HG03108 (cell line): ENCODE measurements around the gene HPGD.

Experiments
- ATAC-seq: cut with Tn5 transposase; IDR thresholded peaks from one replicate; pipeline ENCODE4 v1.9.1; 2021; ENCODE audit warnings: moderate library complexity; ENCODE audit not compliant: unreplicated experiment

Gene HPGD

DNA sequence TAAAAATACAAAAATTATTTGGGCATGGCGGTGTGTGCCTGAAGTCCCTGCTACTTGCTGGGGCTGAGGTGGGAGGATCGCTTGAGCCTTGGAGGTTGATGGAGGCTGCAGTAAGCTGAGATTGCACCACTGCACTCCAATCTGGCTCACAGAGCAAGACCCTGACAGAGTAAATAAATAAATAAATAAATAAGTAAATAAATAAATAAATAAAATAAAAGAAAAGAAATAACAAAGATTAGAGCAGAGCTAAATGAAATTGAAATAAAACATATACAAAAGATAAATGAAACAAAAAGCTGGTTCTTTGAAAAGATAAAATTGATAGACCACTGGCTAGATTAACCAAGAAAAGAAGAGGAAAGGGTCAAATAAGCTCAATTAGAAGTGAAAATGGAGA is 43.1 kb downstream of the HPGD start:
- no peak for ATAC-seq

- ATAC-seq: no peak
Measured at GRCh38 chr4:174475528-174475927, 46.8 kb downstream of the HPGD start.

- no peak for ATAC-seq
Measured at GRCh38 chr4:174474457-174475075, 47.7 kb downstream of the HPGD start.

GRCh38 chr4:174467107-174467506 is 55.2 kb downstream of the HPGD start:
- ATAC-seq: no peak

DNA sequence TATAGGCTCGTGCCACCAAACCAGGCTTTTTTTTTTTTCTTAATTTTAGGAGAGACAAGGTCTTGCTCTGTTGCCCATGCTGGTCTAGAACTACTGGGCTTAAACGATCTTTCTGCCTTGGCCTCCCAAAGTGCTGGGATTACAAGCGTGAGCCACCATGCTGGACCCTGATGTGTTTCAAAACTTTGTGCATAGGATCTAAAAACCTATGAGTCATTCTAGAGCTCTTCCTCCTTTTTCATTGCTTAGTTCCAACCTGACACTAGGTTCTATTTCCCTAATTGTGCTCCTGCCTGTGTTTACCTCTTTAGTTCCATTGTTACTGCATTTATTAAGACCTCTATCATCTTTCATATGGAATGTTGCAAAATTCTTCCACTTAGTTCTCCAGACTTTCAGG is 57.3 kb downstream of the HPGD start:
- ATAC-seq: no peak

GRCh38 chr4:174461466-174462106 is 60.7 kb downstream of the HPGD start:
- no peak for ATAC-seq

DNA sequence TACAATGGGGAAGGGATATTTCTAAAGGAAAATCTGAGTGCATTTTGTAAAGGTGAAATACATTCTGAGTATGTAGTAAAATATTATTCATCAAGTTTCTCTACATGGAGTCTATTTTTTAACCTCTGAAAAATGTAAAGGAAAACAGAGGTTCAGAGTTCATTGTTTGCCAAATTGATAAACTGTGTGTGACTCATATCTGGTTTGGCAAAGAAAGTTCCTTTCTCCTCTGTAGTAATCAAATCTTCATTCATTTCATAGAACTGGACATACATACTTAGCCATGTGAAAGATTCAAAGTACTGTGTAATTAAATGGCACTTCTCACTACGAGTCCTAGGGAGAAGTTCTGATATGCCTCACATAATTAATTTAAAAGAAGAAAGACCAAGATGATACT is 61.6 kb downstream of the HPGD start:
- ATAC-seq: no peak

DNA sequence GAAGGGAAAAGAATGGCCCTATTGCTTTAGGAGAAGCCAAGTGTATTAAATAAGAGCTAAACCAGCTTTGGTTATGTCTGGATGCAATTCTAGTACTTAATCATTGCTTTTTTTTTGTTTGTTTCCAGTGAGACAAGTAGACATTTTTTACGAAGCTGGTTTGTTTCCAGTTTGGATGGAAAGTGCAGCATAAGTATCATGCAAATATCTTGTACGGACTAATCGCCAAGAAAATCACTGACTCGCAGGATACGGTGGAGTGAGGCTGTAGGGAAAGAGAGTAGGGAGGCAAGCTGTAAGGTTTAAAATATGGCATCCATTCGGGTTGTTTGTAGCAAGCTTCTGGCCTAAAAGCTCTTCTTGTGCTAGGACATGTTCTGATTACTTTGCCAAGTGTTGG is 64.8 kb downstream of the HPGD start:
- no peak for ATAC-seq

- no peak for ATAC-seq
Measured at GRCh38 chr4:174454815-174455473, 67.3 kb downstream of the HPGD start.

DNA sequence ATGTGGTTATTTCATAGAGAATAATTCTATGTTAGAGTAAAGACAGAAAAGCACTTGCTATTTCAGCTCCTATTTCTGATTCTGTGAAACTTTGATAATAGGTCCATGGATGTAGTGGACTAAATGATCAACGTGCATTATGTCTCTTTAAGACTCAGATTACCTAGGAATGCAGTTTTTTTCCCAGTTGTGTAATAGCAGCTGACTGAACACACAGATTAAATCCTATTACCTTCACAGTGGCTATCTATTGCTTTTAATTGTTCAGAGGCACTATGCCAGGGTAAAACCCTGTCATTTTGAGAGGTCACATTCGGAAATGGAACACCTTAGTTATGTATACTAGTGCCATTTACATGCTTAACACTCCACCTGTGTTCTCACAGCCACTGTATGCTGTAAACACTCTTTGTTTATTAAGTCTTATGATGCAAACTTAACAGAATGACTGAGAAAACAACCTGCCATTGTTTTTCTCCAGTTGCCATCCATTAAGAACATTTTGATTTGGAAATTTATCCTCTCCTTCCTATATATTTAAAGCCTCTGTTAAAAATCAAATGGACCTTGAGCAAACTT is 70.5 kb downstream of the HPGD start:
- no peak for ATAC-seq

- ATAC-seq: no peak
Measured at GRCh38 chr4:174450786-174451125, 71.5 kb downstream of the HPGD start.

GRCh38 chr4:174449944-174450785 is 72.1 kb downstream of the HPGD start:
- ATAC-seq: no peak

- no peak for ATAC-seq
Measured at GRCh38 chr4:174449152-174449551, 73.1 kb downstream of the HPGD start.

GRCh38 chr4:174444390-174444789 is 77.9 kb downstream of the HPGD start:
- ATAC-seq: no peak
